HG03457 (cell line): ENCODE results near the gene ANGPTL7.

Source experiments
- ATAC-seq: cut with Tn5 transposase; IDR thresholded peaks from one replicate; pipeline ENCODE4 v1.9.1; 2021; ENCODE audit warnings: moderate number of reproducible peaks; ENCODE audit not compliant: unreplicated experiment

ANGPTL7 gene

DNA sequence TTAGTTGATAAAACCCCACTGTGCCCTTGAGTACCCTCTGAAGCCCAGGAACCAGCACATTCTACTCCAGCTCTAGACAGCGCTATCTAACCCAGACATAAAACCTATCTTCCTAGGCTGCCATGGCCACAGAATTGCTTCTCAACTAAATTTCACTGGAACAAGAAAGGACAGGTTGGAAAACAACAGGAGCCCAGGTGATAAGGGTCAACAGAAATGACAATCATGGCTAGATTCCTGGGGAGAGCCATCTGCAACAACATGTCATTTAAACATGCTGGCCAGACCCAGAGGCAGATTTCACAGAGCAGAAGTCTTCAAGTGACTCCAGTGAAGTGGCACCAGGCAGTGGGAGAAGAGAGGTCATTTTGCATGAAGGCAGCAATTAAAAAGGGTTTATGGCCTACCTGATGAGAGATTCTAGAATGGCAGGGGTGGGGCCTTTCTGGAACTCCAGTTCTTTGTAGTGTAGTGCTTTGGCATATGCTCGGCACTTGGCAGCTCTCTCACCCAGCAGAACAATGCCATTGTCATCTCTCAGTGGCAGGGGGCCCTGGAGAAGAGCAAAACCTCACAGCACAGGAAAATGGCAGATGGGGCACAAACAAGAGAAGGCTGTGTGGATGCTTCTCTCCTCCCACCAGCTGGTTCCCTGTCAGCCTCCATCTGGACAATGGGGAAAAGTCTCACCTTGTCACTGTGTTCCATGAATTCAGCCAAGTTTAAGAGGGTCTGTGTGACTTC lies 9.9 kb downstream of the ANGPTL7 start:
- ATAC-seq = no peak

DNA sequence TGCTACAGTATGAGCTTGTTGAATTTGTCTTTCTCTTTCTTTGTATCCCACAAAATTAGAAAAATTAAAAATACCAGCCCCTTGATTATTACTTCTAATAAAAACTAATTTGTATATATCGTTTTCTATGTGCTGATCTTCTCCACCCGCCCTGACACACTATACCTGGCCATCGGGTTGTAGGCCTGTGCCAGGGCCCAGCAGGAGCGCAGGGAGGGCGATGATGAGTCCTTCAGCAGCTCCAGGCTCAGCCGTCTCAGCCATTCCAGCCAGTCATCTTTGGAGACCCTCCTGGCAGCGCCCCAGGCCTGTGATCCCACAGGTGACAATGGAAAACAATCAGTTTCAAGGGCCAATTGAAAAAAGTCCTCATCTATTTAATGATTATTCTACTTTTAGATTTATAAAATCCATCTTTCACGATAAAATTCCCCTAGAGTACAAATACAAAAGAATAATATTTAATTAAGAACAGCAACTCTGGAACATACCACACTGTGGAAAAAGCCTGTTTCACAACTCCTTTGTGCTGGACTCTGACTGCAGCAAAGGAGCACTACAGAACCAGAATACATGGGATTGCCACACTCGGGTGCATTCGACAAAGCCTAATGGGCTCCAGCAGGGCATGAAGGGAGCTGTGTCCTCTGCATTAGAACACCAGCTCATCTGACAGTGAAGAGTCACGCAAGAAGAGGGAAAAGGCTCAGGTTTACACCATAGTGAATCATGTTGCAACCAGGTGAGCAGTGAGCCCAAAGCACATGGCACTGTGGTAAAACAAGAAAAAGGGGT lies 15.4 kb downstream of the ANGPTL7 start:
- no peak for ATAC-seq

DNA sequence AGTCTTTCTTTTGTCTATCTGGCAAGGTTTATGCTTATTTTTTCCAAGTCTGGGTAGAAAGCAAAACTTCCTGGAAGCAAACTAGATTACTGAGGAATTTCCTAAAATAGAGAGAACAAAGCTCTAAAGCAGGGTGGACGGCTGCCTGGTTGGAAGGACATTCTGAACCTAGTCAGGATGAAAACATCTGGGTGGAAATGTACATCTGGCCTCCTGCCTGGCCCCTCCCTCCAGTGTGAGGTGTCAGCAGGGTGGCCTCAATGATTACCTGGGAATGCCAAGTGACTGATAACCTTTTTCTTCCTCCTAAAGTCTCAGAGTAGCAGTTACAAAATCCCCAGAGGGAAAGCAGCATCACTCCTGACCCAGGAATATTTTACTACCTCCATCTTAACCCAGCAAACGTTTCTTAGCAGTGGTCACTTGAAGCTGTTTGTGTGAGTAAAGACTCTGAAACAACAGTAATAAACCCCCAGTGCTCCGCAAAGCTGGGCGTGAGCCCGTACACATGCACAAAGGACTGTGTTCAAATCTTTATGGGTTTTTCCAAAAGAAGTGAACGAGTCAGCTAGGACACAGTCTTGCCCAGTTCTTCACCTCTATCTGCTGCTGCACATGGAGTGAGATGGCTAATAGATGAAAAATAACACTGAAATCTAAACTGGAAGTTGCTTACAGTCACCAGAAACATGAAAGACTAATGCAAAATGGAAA lies 18.9 kb downstream of the ANGPTL7 start:
- no peak for ATAC-seq

DNA sequence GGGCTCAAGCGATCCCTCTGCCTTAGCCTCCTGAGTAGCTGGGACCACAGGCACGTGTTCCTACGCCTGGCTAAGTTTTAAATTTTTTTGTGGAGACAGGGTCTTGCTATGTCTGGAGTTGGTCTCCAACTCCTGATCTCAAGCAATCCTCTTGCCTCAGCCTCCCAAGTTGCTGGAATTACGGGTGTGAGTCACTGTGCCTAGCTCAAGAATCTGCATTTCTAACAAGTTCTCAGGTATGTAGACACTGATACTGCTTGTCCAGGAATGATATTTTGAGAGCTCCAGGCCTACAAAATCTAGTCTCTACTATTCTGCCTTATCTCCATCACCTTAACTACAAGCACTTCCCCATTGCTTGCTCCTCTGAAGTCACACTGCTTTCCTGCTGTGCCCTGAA lies 22.3 kb downstream of the ANGPTL7 start:
- no peak for ATAC-seq

DNA sequence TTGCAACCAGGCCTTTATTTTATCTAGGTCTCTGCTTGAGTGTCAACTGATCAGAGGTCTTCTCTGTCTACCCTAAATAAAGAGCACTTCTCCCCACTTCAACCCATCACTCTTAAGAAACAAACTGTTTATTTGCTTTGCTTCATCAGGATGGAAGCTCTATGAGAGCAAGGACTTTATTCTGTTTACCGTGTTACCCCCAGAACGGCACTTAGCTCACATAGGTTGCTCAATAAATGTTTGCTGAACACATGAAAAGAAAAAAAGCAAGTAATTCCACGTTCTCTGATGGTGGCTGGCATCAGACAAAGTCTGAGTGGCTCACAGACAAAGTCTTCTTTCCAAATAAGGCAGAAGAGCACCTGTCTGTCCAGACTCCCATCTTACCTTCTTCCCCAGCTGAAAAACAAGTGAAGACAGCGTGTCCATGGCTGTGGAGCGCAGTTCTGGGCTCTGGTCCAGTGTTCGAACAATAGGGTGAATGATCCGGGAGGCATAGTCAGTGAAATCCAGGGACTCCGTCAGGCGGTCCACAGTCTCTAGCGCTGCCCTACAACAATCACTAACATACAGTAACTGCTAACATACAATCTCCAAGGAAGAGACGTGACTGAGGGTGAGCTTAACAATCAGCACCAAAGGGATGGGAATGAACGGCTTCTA lies 22.9 kb downstream of the ANGPTL7 start:
- no peak for ATAC-seq

DNA sequence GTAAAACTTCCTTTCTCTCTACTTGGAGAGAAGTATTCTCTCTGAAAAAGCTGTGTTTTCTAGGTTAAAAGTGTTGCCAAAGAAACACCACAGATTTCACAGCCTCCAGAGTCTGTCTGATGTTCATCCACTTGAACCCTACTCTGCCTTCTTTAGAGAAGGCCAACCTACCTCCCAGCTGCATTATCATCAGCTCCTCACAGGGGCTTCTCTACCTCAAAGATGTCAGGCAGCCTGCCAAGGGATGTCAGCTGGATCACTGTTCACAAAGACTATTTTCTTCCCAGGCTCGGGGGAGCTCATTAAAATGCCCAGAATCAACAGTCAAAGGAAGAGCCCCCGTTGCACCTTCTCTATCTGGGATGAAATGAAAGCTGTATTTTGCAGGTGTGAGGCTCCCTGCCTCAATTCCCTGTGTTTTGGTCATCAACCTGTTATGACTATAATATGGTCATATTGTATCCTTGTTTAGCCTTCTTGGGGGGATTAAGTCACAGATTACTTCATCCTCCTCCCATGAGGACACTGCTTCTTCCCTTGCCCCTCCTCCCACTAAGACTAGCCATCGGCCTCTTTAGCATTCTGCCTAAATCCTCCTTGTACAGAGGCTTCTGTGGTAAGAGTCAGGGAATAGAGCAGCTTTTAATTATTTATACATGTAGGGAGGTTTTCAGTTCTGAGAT lies 25.7 kb downstream of the ANGPTL7 start:
- no peak for ATAC-seq

DNA sequence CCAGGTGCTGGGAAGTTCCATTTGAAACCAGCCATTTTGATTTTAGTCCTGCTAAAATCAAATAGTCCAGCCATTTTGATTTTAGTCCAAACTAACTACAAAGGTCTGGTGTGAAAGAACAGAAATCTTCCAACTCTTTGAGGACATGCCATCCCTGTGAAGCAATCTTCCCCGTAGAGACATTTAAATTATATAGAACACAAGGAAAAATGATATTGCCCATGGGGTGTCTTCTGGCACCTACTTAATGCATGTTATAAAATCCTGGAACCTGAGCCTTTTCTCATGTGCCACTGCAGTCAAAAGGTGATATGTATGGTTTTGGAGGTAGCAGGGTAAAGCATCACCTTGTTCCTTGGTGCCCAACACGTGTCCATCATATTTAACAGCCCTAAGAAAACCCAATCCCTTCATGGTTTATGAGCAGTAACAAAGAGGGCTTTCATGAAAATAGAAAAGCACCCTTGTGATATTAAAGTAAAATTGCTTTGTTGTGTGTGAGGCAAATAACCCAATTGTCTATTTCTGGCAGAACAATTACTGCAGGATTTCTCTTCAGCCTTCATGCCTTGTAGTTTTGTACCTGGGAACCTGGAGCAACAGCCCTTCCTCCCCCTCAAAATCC lies 26.3 kb downstream of the ANGPTL7 start:
- ATAC-seq = no peak

DNA sequence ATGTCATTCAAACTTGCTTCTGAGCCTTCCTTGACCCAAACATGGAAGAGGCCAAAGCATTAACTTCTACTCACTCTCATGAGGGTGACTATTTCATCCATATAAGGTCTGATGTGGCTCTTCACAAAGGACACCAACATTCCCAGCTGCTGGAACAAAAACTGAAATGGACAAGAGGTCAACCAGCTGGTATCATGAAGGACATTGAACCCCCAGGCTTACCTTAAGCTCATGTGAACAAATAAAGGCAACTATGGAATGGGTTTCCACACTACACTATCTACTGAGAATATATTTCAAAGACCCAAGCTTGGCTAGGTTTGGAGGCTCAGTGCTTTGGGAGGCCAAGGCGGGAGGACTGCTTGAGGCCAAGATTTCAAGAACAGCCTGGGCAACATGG lies 26.9 kb downstream of the ANGPTL7 start:
- no peak for ATAC-seq

DNA sequence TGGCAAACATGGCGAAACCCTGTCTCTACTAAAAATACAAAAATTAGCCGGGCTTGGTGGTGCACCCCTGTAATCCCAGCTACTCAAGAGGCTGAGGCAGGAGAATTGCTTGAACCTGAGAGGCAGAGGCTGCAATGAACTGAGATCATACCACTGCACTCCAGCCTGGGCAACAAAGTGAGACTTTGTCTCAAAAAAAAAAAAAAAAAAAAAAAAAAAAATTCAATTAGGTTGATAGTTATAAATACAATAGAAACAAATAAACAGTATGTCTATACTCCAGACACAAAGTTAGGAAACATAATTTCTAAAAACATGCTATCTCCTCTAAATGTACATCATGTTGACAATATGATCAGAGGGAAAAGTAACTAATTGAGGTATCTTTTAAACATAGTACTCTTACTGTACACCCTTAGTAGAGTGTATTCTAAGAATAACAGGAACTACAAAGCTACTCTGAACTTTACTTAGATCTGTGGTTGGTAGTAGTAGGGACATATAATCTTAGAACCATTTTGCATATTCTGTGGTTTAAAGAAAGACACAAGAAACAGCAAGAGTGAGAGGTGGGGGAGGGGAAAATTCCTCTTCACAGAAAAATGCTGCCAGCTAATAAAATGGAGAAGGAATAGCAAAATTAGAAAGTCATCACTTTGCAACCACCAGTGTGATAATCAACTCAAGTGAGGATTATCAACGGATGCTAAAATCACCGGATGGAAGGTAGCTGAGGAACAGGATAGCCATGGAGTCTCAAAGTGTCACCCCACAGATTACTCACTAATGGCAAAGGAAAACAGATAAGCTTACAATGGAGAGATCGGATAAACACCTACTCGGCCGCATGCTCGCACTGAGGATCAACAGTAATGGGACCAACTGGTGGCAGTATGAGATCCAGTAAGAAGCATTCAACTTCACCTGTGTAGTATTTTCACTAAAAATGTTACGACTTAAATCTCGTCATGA lies 38.2 kb downstream of the ANGPTL7 start:
- ATAC-seq = no peak

DNA sequence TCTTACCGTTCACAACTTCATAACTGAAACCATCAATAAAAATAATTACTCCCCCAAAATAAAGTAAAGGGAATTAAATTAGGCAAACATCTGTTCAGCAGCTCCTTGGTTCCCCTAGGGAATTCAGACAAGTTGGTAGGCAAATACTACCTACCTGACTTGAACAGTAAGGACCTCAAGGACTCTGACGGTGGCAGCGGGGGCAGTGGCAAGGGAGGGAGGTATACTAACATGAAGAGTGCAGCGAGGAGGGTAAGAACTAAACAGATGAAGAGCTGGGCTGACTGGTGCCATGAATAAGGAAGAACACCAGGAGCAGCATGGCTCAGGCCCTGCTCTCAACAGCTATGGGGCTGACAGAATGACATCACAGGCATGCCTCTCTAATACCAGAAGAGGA lies 40.0 kb downstream of the ANGPTL7 start:
- no peak for ATAC-seq

DNA sequence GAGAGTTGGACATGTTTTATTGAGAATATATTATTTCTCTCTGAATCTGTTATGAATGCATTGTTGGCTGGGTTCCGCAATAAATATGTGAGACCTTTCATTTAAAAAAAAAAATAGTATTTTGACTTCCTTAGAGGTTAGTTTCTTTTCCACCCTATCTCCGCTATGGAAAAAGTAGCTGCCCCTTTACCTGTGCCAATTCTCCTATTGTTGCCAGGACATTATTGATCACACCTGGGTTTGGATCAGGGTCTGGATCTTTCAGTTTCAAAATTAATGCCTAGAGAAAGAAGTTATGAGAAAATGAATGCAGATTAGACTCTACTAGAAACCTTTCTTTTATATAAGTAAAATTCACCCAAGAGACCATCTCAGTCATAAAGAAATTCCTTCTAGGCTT lies 44.1 kb downstream of the ANGPTL7 start:
- ATAC-seq = no peak

DNA sequence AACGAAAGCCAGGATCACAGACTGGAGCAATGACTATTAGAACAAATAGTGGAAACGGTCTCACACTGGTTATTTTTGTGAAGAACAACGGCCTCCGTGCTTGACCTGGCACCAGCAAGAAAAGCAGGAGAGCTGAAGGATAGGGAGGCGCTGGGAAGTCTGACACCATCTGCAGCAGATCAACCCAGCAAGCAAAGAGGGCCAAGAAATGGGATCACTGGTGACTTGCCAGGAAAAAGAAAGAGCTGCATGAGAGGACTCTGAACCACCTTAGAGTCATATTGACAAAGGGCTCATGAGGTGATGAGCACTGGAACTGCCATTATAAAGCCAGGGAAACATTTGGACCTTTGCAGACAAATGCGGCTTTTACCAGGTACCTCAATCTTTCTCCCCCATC lies 48.2 kb downstream of the ANGPTL7 start:
- ATAC-seq = no peak

DNA sequence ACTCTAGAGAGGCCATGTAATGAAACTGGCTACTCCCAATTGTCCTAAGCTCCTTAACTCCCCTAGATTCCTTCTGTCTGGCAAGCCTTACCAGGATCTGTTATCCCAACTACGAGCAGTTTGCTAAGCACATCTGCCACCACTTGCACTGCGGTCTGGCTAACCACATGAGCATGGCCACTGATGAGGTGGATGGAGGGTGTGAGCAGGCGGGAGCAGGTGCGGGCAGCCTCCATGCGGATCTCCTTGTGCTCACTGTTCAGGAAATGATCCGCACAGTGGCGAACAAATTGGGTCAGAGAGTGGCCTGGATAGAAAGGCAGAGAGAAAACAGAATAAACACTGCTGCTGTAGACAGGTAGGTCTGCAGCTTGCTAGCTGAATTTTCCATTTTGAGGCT lies 49.2 kb downstream of the ANGPTL7 start:
- ATAC-seq = no peak

DNA sequence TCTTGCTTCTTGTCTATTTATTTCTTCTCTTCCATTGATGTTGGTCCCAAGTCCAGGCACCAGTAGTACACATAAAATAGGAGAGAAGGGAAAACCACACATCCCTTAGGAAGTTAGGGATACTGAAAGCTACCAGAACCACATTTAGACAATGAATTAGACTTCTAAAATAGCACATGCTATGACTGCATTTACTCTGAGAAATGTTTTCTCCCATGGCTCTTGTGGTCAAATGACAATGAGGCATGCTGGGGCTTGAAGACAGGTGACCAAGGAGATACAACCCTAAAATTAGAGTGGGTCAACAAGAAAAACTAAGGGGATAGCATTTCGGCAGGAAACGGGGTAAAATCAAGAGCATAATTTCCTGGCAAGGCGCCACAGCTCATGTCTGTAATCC lies 56.1 kb downstream of the ANGPTL7 start:
- no peak for ATAC-seq
